Activated gamma-delta T cell treated with Interleukin-2 at 50 U/mL for 16 hours (primary cell): ENCODE results near the gene PREX1.
A peak's percentile ranks its signal among the peaks of the same experiment; 100 is the strongest.
"Not testable (repeated sequence)": the region's sequence is repeated elsewhere in the genome, so short reads cannot be mapped to it uniquely, and the experiment has no call there.

Source experiments
- DNase-seq: peaks from one replicate; pipeline ENCODE4 v3.0.0-alpha.2; 2020

The PREX1 gene

GRCh38 chr20:48770700-48771442 is 56.9 kb downstream of the PREX1 start:
- no peak for DNase-seq

GRCh38 chr20:48769069-48769983 is 58.5 kb downstream of the PREX1 start:
- peak; percentile 85 for DNase-seq

DNA sequence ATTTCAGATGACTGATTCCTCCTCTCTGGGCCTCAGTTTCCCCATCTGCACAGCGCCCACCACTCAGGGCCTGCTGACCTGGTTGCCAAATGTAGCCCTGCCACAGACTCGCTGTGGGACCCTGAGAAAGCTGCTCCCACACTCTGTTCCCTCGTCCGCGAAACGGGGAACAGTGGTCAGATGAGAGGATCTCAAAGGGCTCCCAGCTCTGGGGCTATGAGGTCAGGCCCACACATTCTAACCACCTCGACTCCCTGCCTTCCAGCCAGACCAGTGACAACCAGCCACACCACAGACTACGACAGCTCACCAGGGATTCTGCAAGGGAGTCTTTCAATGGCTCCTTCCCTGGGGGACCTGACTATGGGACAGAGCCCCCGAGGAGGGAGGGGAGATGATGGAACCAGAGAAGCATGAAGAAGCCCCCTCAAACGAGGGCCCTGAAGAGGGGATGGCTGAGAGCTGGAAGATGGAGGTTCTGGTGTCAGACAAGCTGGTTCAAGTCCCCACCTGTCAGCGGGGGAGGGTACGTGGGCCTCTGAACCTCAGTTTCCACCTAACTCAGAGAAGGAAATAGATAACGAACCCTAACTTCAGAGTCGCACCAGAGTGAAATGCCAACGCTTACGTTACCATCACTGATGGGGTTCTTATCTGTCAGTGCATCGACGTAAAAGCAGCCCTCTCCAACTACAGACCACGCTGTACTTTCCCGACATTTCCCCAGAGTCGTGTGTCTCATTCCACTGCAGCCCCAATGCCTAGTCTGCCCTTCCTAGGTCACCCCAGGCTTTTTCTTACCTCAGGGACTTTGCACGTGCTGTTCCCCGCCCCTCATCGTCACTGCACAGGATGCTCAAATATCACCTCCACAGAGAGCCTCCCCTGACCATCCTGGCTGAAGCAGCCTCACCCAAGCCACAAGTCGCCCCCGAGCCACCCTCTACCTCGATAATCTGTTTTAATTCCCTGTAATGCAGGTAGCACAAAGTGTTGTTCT is 60.5 kb downstream of the PREX1 start:
- DNase-seq = peak; percentile 39

- DNase-seq = no peak
Measured at GRCh38 chr20:48766205-48766604, 61.6 kb downstream of the PREX1 start.

GRCh38 chr20:48765359-48765758 is 62.4 kb downstream of the PREX1 start:
- no peak for DNase-seq

DNA sequence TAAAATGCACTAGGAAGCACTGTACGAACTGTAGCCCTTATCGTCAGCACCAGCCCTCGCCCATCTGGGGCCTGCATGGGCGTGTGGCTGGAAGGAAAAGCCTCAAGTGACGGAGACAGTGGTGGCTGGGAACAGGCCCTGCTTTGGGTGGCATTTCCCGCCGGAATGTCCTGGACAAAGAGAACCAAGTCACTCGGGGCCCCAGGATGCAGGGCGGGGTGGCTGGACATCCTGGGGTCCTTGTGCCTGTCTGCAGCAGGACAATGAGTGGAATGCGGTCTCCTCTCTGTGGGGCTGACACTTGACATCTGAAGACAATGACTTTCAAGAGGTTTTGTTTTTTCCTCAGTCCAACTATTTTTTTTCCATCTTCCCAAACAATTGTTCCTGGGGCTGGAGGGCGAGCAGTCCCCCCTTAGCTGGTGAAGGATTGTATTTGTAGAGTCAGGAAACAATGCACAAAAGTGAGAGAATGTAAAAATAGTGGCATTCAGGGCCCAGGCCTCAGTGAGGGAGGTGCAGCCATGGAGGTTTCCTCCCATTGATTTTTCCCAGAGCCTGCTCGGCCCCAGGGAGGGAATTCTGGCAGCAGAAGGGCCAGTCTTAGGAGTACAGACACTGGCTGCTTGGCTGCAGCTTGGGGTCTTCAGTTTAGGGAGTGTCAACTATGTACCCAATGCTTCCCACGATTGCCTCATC is 64.4 kb downstream of the PREX1 start:
- no peak for DNase-seq

GRCh38 chr20:48761874-48762273 is 65.9 kb downstream of the PREX1 start:
- DNase-seq = no peak

DNA sequence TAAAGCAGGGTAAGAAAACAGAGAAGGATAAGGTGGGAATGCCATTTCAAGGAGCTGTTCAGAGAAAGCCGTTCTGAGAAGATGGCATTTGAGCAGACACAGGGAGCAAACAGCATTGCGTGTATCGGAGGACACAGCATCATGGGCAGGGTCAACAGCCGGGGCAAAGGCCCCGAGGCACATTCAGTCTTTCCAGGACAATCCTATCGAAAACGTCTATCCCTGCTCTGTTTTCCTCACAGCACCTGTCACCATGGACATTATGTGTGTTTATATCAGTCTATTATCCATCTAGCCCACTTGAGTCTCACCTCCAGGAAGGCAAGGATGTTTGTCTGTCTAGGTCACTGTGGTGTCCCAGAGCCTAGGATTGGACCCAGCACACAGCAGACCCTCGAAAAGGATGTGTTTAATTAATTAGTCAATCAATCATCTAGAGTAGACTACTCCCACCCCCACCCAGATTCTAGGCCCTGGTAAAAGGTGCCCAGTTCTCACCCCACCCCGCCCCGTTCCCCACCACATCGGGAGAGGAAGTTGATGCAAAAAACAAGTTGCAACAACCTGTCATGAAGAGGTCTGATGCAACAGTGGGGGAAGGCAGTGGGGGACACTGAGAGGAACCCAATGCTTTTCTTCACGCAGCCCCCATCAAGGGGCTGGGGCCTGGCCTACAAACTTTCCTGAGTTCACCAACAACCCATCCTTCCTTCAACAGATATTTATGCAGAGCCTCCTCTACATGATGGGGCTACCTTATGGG is 66.6 kb downstream of the PREX1 start:
- DNase-seq = peak; percentile 77

DNA sequence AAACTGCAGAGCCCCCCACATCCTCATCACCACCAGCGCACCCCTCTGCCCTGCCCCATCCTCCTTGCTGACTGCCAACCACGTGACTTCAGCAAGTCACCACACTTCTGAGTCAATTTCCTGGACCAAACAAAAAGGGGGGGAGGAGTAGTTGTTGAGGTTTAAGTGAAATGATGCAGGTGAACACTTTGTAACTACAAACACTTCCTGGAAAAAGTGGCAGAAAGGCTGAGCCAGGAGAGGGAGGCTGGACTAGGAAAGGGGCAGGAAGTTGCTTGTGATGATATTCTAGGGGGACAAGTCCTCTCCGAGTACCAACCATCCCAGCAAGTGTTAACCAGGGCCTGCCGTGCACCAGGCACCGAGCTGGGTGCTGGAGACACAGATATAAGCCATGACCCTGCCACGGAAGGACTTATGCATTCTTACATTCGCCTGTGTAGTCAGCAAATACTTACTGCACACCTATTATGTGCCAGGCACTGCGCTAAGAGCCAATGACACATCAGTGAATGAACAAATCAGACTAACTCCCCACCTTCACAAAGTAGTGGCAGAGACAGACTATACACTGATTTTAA is 67.3 kb downstream of the PREX1 start:
- peak; percentile 84 for DNase-seq

DNA sequence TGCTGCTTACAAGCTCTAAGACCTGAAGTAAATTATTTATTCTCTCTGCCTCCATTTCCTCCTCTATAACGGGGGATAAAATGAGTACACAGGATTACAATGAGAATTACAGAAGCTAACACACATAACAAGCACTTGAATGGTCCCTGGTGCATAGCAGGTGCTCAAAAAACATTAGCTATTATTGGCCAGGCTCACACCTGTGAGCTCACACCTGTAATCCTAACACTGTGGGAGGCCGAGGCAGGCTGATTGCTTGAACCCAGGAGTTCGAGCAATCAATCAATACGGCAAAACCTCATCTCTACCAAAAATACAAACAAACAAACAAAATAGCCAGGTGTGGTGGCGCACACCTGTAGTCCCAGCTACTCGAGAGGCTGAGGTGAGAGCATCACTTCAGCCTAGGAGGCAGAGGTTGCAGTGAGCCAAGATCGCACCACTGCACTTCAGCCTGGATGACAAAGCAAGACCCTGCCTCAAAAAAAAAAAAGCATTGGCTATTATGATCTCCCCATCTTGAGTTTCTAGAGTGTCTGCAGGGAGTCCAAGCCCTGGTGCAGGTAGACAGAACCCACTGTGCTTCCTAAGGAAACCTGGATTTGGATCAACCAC is 68.1 kb downstream of the PREX1 start:
- no peak for DNase-seq

DNA sequence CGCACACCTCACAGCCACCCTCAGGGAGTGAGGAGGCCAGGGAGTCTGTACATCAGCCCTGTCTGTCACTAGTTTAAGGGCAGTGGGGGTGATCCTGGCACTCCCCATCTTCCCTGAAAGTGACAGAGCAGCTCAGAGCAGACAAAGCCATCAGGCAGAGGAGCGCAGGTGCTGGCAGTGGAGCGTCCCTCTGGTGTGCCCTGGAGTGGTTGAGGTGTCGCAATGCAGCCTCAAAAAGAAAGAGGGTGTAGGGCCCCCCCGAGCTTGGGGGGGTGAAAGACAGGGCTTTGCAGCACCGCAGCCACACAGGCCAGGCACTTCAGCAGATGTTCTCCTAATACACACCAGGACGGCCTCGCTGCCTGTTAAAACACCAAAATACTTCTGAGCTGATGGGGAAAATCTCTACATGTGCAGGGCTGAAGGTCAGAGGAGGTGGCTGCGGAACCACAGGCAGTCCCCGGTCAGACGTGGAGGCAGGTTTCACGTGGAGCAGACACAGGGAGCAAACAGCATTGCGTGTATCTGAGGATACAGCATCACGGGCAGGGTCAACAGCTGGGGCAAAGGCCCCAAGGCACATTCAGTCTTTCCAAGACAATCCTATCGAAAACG is 69.5 kb downstream of the PREX1 start:
- peak; percentile 77 for DNase-seq

GRCh38 chr20:48756774-48757173 is 71.0 kb downstream of the PREX1 start:
- DNase-seq = not testable (repeated sequence)

- no peak for DNase-seq
Measured at GRCh38 chr20:48754292-48754691, 73.5 kb downstream of the PREX1 start.

DNA sequence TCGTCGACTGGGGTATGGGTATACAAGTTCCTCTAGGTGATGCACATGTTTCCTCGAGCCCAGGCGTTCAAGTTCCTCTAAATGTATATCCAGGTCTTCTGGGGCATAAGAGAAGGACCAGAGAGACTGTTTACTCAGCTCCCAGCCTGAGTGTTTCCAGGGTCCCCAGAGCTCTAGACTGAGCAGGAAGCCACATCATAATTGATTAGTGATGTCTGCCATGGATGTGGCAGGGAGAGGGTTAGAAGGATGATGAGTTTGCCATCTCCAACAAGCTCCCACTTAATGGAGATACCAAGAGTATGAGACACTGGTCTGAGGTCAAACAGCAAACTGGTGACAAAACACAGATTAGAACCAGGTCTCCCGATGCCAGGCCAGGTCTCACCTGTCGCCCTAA is 74.8 kb downstream of the PREX1 start:
- no peak for DNase-seq

DNA sequence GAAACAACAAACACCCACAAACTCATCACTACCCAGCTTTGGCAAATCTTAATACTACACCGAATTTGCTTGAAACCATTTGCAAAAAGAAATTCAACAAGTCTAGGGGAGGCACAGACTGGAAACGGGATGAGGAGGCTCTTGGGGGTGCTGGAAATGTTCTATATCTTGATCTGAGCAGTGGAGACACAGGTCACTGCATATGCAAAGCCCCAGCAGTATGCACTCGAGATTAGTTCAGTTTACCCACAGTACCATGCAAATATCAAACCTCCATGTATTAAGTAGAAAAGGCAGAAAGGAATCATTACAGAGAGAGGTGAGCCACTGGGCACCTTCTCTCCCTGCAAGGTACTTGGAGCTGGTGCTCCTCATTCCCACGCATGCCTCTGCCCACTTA is 75.9 kb downstream of the PREX1 start:
- DNase-seq = no peak

GRCh38 chr20:48750941-48751635 is 76.7 kb downstream of the PREX1 start:
- DNase-seq = peak; percentile 61

- no peak for DNase-seq
Measured at GRCh38 chr20:48750376-48750775, 77.4 kb downstream of the PREX1 start.

DNA sequence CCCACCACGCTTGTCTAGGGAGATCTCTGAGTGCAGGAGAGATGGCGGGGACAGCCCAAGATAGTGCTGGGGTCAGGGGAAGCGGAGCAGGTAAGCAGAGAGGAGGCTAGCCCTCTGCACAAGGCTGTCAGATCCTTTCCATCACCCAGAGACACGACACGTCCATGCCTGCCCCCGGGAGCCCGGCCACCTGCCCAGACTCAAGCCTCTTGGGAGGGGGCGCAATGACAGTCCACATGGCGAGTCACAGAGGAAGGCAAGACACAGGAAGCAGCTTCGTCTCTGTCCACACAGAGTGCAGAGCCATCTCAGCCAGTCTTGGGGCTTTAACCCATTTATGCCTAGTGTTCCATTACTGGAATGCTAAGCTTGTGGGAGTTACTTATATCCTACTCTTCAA is 78.4 kb downstream of the PREX1 start:
- no peak for DNase-seq

- no peak for DNase-seq
Measured at GRCh38 chr20:48748556-48748955, 79.2 kb downstream of the PREX1 start.
